OCI-LY3 (cell line): ENCODE measurements around the gene MTTP.

ENCODE experiments used
- CTCF ChIP-seq: fragments of 200-600, 300-600 bp; sonication (generic); IDR thresholded peaks from 2 replicates; pipeline ENCODE4 v1.5.1; 2014; ENCODE audit warnings: antibody characterized with exemption, low read length, low read depth
- EZH2phosphoT487 ChIP-seq: fragments of 200-600 bp; shearing (Covaris generic); IDR thresholded peaks from 2 replicates; pipeline ENCODE4 v1.6.1; 2018; ENCODE audit warnings: antibody characterized with exemption, mixed run types, low read depth

DNA sequence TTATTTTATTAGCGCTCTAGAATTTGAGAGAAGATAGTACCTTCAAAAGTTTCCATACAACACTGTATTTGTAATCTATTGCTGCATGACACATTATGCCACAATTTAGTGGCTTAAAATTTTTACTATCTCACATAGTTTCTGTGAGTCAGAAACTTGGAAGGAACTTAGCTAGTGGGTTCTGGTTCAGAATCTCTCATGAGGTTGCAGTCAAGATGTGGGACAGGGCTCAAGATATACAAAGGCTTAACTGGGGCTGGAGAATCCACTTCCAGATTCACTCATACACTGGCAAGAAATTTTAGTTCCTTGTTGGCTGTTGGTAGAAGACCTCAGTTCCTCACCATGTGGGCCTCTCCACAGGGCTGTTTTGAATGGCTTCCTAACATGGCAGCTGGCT is 94.5 kb downstream of the MTTP start:
- no peak for TF ChIP-seq CTCF
- no peak for TF ChIP-seq EZH2phosphoT487
